IMR-90 (cell line): ENCODE results near the gene ITSN1. TPM values are rescaled to one million over a fixed set of nuclear protein-coding genes. Genes with fewer than 3 reads are reported as not detected.

ENCODE experiments used
- ATAC-seq: fragments of 200-7000 bp; cut with Tn5 transposase; 2 replicates; pipeline ENCODE4 v1.9.1; 2020; ENCODE audit warnings: low read depth, mild to moderate bottlenecking, moderate library complexity
- BruUV-seq: library from RNA; stranded (reverse); fragments of 400-500 nt; replicated peaks from 2 replicates; lab custom pipeline; 2021; lab: Mats Ljungman, UMichigan
- CTCF ChIA-PET: fragments of 300-600 bp; formaldehyde crosslinking; extraction: SDS; loops from one replicate; lab custom pipeline; 2021; ENCODE audit warnings: antibody characterized with exemption; lab: Yijun Ruan, JAX
- POLR2A ChIA-PET: fragments of 300-600 bp; sonication (Branson Sonifier 250); formaldehyde crosslinking; loops from one replicate; lab custom pipeline; 2022; ENCODE audit warnings: antibody characterized with exemption; ENCODE audit not compliant: unreplicated experiment; lab: Charles Lee
- DNase-seq: peaks from one replicate; pipeline ENCODE4 v3.0.0; 2013
- H2AFZ ChIP-seq: replicated peaks from 2 replicates; pipeline ENCODE3; 2013; ENCODE audit warnings: low read length, mild to moderate bottlenecking; ENCODE audit not compliant: poor library complexity
- H2AK5ac ChIP-seq: 2 replicates; pipeline ENCODE4 v1.6.1; 2013; ENCODE audit warnings: low read depth, low read length, inconsistent platforms
- H2AK9ac ChIP-seq: replicated peaks from 2 replicates; pipeline ENCODE3; 2013; ENCODE audit warnings: mild to moderate bottlenecking, low read depth, low read length, moderate library complexity; ENCODE audit not compliant: poor library complexity
- H2BK120ac ChIP-seq: 2 replicates; pipeline ENCODE4 v1.6.1; 2013; ENCODE audit warnings: low read depth, low read length, inconsistent platforms
- H2BK15ac ChIP-seq: 3 replicates; pipeline ENCODE4 v1.6.1; 2013; ENCODE audit warnings: low read depth, low read length, inconsistent platforms
- H2BK20ac ChIP-seq: 2 replicates; pipeline ENCODE4 v1.6.1; 2013; ENCODE audit warnings: low read depth, mild to moderate bottlenecking, inconsistent platforms, low read length, moderate library complexity
- H2BK5ac ChIP-seq: 2 replicates; pipeline ENCODE4 v1.6.1; 2013; ENCODE audit warnings: mild to moderate bottlenecking, low read depth, low read length, inconsistent platforms; ENCODE audit not compliant: poor library complexity, severe bottlenecking
- H3K14ac ChIP-seq: replicated peaks from 2 replicates; pipeline ENCODE4 v1.6.1; 2013; ENCODE audit warnings: low read depth, low read length, inconsistent platforms
- H3K18ac ChIP-seq: 2 replicates; pipeline ENCODE4 v1.6.1; 2013; ENCODE audit warnings: low read depth, low read length, control low read depth
- H3K23ac ChIP-seq: 2 replicates; pipeline ENCODE4 v1.6.1; 2013; ENCODE audit warnings: low read depth, low read length, inconsistent platforms
- H3K27ac ChIP-seq: 2 replicates; pipeline ENCODE4 v1.5.1; 2013; ENCODE audit warnings: mild to moderate bottlenecking, control low read depth, low read length; ENCODE audit not compliant: insufficient read depth
- H3K27me3 ChIP-seq: 2 replicates; pipeline ENCODE4 v1.6.1; 2013; ENCODE audit warnings: low read length; ENCODE audit not compliant: control insufficient read depth, insufficient read depth
- H3K36me3 ChIP-seq: 2 replicates; pipeline ENCODE4 v1.6.1; 2013; ENCODE audit warnings: low read length, mixed read lengths; ENCODE audit not compliant: control insufficient read depth, insufficient read depth
- H3K4ac ChIP-seq: 2 replicates; pipeline ENCODE4 v1.6.1; 2013; ENCODE audit warnings: low read depth, low read length, inconsistent platforms
- H3K4me1 ChIP-seq: 2 replicates; pipeline ENCODE4 v1.6.1; 2013; ENCODE audit warnings: low read length, mixed read lengths; ENCODE audit not compliant: control insufficient read depth, insufficient read depth
- H3K4me2 ChIP-seq: 2 replicates; pipeline ENCODE4 v1.6.1; 2013; ENCODE audit warnings: low read depth, mild to moderate bottlenecking, control low read depth, low read length, moderate library complexity
- H3K4me3 ChIP-seq: 2 replicates; pipeline ENCODE4 v1.5.1; 2013; ENCODE audit warnings: low read depth, mild to moderate bottlenecking, control low read depth, low read length, moderate library complexity; ENCODE audit not compliant: insufficient read depth
- H3K56ac ChIP-seq: 2 replicates; pipeline ENCODE4 v1.6.1; 2013; ENCODE audit warnings: low read length, inconsistent platforms; ENCODE audit not compliant: insufficient read depth; ENCODE audit errors: extremely low read depth
- H3K79me1 ChIP-seq, 2 experiments: 2 replicates each; pipeline ENCODE4 v1.6.1; 2013; ENCODE audit warnings: low read length in 2 of 2, inconsistent platforms in 1 of 2, low read depth in 1 of 2
- H3K9ac ChIP-seq: 2 replicates; pipeline ENCODE4 v1.6.1; 2013; ENCODE audit warnings: low read depth, low read length, control low read depth
- H3K9me1 ChIP-seq: 2 replicates; pipeline ENCODE4 v1.6.1; 2013; ENCODE audit warnings: low read length, inconsistent platforms; ENCODE audit not compliant: insufficient read depth
- H3K9me3 ChIP-seq: 2 replicates; pipeline ENCODE4 v1.6.1; 2013; ENCODE audit warnings: low read length; ENCODE audit not compliant: control insufficient read depth, insufficient read depth
- H4K20me1 ChIP-seq: 2 replicates; pipeline ENCODE4 v1.6.1; 2013; ENCODE audit warnings: low read length, inconsistent platforms; ENCODE audit not compliant: insufficient read depth
- H4K5ac ChIP-seq: 2 replicates; pipeline ENCODE4 v1.6.1; 2013; ENCODE audit warnings: mild to moderate bottlenecking, low read depth, low read length, control low read depth
- H4K8ac ChIP-seq, 2 experiments: 2 replicates each; pipeline ENCODE4 v1.6.1; 2013; ENCODE audit warnings: low read depth in 2 of 2, low read length in 2 of 2, control low read depth in 1 of 2, inconsistent platforms in 1 of 2
- H4K91ac ChIP-seq: 2 replicates; pipeline ENCODE4 v1.6.1; 2013; ENCODE audit warnings: low read depth, low read length, inconsistent platforms; ENCODE audit not compliant: insufficient read depth
- CEBPB ChIP-seq: IDR thresholded peaks from 2 replicates; pipeline ENCODE4 v1.6.1; 2012; ENCODE audit warnings: low read depth, low read length, improper control_type of control experiment
- CTCF ChIP-seq: conservative IDR thresholded peaks from 2 replicates; pipeline ENCODE4 v1.5.1; 2012; ENCODE audit warnings: mild to moderate bottlenecking, low read depth, low read length, improper control_type of control experiment
- ELK1 ChIP-seq: fragments of 150-350 bp; IDR thresholded peaks from 2 replicates; pipeline ENCODE4 v1.6.1; 2016; ENCODE audit warnings: low read depth, mild to moderate bottlenecking, low read length, moderate library complexity, borderline replicate concordance
- MAZ ChIP-seq: IDR thresholded peaks from 2 replicates; pipeline ENCODE4 v1.6.1; 2012; ENCODE audit warnings: low read depth, mild to moderate bottlenecking, low read length, improper control_type of control experiment, moderate library complexity, borderline replicate concordance
- MXI1 ChIP-seq: IDR thresholded peaks from 2 replicates; pipeline ENCODE4 v1.6.1; 2012; ENCODE audit warnings: low read depth, mild to moderate bottlenecking, low read length, moderate library complexity, borderline replicate concordance
- NFE2L2 ChIP-seq: fragments of 150-350 bp; IDR thresholded peaks from 2 replicates; pipeline ENCODE4 v1.6.1; 2016; ENCODE audit warnings: low read depth, mild to moderate bottlenecking, low read length
- RCOR1 ChIP-seq: IDR thresholded peaks from 2 replicates; pipeline ENCODE4 v1.6.1; 2012; ENCODE audit warnings: mild to moderate bottlenecking, low read length, improper control_type of control experiment; ENCODE audit not compliant: insufficient replicate concordance
- WGBS, 2 experiments: methylation state at CpG; one replicate each; pipeline versions ENCODE4 v1.1.5 to v1.1.7; 2013; ENCODE audit warnings: missing lambda C conversion rate in 2 of 2; ENCODE audit not compliant: insufficient read length in 1 of 2; ENCODE audit errors: extremely low coverage in 2 of 2; 5-methylcytosine and 5-hydroxymethylcytosine counted together
- dilution Hi-C: fragments of 300-500 bp; cut with HindIII; formaldehyde crosslinking; loops from one replicate; pipeline ENCODE4 v1.14.3; 2018; ENCODE audit warnings: low sequenced_read_pairs; ENCODE audit not compliant: unreplicated experiment
- in situ Hi-C: fragments of 300-500 bp; cut with MboI; formaldehyde crosslinking; loops from 3 replicates; pipeline ENCODE4 v1.14.3; 2019; ENCODE audit warnings: low sequenced_read_pairs, inconsistent platforms, mixed read lengths
- intact Hi-C: fragments of 100-400 bp; cut with micrococcal nuclease; formaldehyde crosslinking; loops from 2 replicates; pipeline ENCODE4 v1.10.0; 2022
- polyA plus RNA-seq, 3 experiments: library from polyadenylated mRNA; depleted of rRNA; stranded (reverse); fragments of >200 nt; gene quantifications; 2 replicates each; pipeline ENCODE4 v1.2.3, GENCODE V29; 2012; ENCODE audit warnings: low replicate concordance in 1 of 3
- total RNA-seq: library from RNA; depleted of rRNA; stranded (reverse); fragments of >200 nt; gene quantifications from 2 replicates; pipeline ENCODE4 v1.2.3, GENCODE V29; 2012

Gene ITSN1
- total and polyA plus RNA-seq, 2 of the 4 experiments (the other 2 are of a cell fraction) = 45.4 to 62.0 TPM

GRCh38 chr21:33673473-33673872, 31.2 kb downstream of the ITSN1 start:
- Histone ChIP-seq H3K27me3 (no peaks in the 10 kb centered on the region), H4K8ac (no peak overlapping the region), H3K9me3 (no peaks in the 10 kb centered on the region), H2AK9ac (no peak overlapping the region), H3K9me1 (peaks cover 12% of the 10 kb centered on the region), H2BK15ac (no peak overlapping the region), H3K4me1 (peaks cover 8% of the 10 kb centered on the region), H2BK5ac (no peak overlapping the region), H4K91ac (no peak overlapping the region), H3K9ac (no peak overlapping the region), H3K4me2 (no peak overlapping the region), H3K36me3 (no peaks in the 10 kb centered on the region), H3K4me3 (no peak overlapping the region), H3K14ac (no peak overlapping the region), H2AK5ac (no peak overlapping the region), H2BK20ac (no peak overlapping the region), H3K18ac (no peak overlapping the region), H4K20me1 (peaks cover 32% of the 10 kb centered on the region), H3K27ac (no peak overlapping the region), H3K56ac (no peak overlapping the region), H2AFZ (no peak overlapping the region), H3K23ac (no peak overlapping the region), H2BK120ac (no peak overlapping the region), H4K5ac (no peak overlapping the region), H3K4ac (no peak overlapping the region), H3K79me1 (peaks cover 60 to 85% of the 10 kb centered on the region in 2 experiments)
- no TSS peak for BruUV-seq
- dilution Hi-C loops = no loop called here
- no peak for TF ChIP-seq CEBPB
- TF ChIP-seq MAZ = no peak
- no peak for TF ChIP-seq RCOR1
- no peak for TF ChIP-seq MXI1
- TF ChIP-seq NFE2L2 = no peak
- TF ChIP-seq CTCF = no peak
- no peak for TF ChIP-seq ELK1
- in situ Hi-C loops = no loop called here
- ATAC-seq (no peak), DNase-seq (no peak)
- intact Hi-C loops = no loop called here
- CTCF ChIA-PET = no interaction called here
- 75% methylated on average over 4 of the region's 8 CpGs; no CpG with 5 or more reads in 1 of the 2 experiments for whole genome bisulfite sequencing, 2 experiments
- POLR2A ChIA-PET = no interaction called here
